Loucy (cell line): ENCODE measurements around the gene CDH8.
"Not testable (repeated sequence)": the region's sequence is repeated elsewhere in the genome, so short reads cannot be mapped to it uniquely, and the experiment has no call there.

Experiments used
- H2AFZ ChIP-seq: fragments of 200-600 bp; sonication (generic); 2 replicates; pipeline ENCODE4 v1.6.0; 2016; ENCODE audit warnings: antibody characterized with exemption, mild to moderate bottlenecking, low read length, moderate library complexity
- H3F3A ChIP-seq: fragments of 200-600 bp; 2 replicates; pipeline ENCODE4 v1.6.0; 2016; ENCODE audit warnings: antibody characterized with exemption, low read depth, mild to moderate bottlenecking
- H3K27me3 ChIP-seq: fragments of 200-600 bp; sonication (generic); 2 replicates; pipeline ENCODE4 v1.6.1; 2014; ENCODE audit warnings: low read length, mild to moderate bottlenecking; ENCODE audit not compliant: insufficient read depth, poor library complexity, severe bottlenecking
- H3K36me3 ChIP-seq: fragments of 200-600 bp; sonication (generic); 2 replicates; pipeline ENCODE4 v1.6.1; 2016; ENCODE audit warnings: low read length; ENCODE audit not compliant: insufficient read depth
- H3K4me1 ChIP-seq: fragments of 200-600 bp; sonication (generic); 2 replicates; pipeline ENCODE4 v1.5.1; 2014; ENCODE audit warnings: low read length, mild to moderate bottlenecking; ENCODE audit not compliant: insufficient read depth, poor library complexity, severe bottlenecking
- H3K4me2 ChIP-seq: fragments of 200-600 bp; sonication (generic); 2 replicates; pipeline ENCODE4 v1.6.0; 2014; ENCODE audit warnings: antibody characterized with exemption, low read length, low read depth, mild to moderate bottlenecking; ENCODE audit not compliant: poor library complexity, severe bottlenecking
- H3K4me3 ChIP-seq: fragments of 200-600 bp; sonication (generic); 2 replicates; pipeline ENCODE4 v1.5.1; 2014; ENCODE audit warnings: low read length, mild to moderate bottlenecking, mixed read lengths; ENCODE audit not compliant: poor library complexity, severe bottlenecking
- H3K79me2 ChIP-seq: fragments of 200-600 bp; sonication (generic); 2 replicates; pipeline ENCODE4 v1.6.1; 2014; ENCODE audit warnings: low read length; ENCODE audit not compliant: insufficient read depth
- H3K9ac ChIP-seq: fragments of 200-600 bp; sonication (generic); 2 replicates; pipeline ENCODE4 v1.6.0; 2014; ENCODE audit warnings: mild to moderate bottlenecking, low read depth, low read length, moderate library complexity; ENCODE audit not compliant: poor library complexity, severe bottlenecking
- H3K9me2 ChIP-seq: fragments of 200-600 bp; sonication (generic); replicated peaks from 2 replicates; pipeline ENCODE4 v1.6.1; 2016; ENCODE audit warnings: low read depth, low read length, mixed read lengths
- H3K9me3 ChIP-seq: fragments of 200-600 bp; sonication (generic); 2 replicates; pipeline ENCODE4 v1.6.1; 2014; ENCODE audit warnings: mild to moderate bottlenecking, antibody characterized with exemption, low read length, low read depth; ENCODE audit not compliant: insufficient read depth
- H4K20me1 ChIP-seq: fragments of 200-600 bp; sonication (generic); 2 replicates; pipeline ENCODE4 v1.6.0; 2014; ENCODE audit warnings: antibody characterized with exemption, low read length, mild to moderate bottlenecking; ENCODE audit not compliant: insufficient read depth, poor library complexity, severe bottlenecking
- EZH2phosphoT487 ChIP-seq: fragments of 200-600 bp; IDR thresholded peaks from 2 replicates; pipeline ENCODE4 v1.6.1; 2018; ENCODE audit warnings: antibody characterized with exemption, mild to moderate bottlenecking, moderate library complexity, borderline replicate concordance
- TF ChIP-seq, protein P1 (sequence below): fragments of 200-600 bp; sonication (generic); conservative IDR thresholded peaks from 2 replicates; pipeline ENCODE4 v1.5.1; 2014; ENCODE audit warnings: mild to moderate bottlenecking, antibody characterized with exemption, low read length

CDH8 gene

DNA sequence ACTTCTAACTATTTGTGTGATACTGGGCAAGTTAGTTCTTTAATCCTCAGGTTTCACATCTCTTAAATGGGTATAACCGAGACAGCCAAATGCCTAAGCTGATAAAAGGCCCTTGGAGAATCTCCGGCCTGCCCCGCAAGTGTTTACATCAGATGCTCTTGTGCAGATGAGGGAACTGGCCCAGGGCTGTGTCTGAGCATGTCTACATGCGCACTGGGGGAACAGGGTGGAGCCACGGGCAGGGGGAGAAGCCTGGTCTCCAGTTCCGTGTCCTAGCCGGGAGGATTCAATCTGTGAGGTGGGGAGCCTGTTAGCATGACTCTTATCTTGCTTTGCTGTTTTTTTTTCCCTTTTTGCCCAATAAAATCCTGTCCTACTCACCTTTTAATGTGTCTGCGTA lies 222.9 kb downstream of the CDH8 start:
- H3K4me1 ChIP-seq: no peaks in the 10 kb centered on the region

DNA sequence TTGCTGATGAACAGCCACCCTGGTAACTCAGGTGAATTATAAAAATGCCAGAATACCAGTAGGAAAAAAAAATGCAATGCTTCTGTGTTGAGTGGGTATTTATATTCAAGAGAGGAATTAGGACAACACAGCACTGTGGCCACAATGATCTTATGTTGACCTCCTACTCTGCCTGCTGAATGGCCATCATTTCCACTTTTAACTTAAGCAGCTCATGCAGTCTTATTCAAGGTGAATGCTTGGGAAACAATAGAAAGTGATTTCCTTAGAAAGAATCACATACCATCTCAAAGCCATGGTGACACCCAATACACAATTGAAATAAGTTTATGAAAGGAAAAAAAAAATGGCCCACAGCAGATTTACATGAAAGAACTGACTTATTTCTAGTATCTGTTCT lies 224.0 kb downstream of the CDH8 start:
- Histone ChIP-seq H4K20me1 (no peaks in the 10 kb centered on the region), H3K27me3 (no peaks in the 10 kb centered on the region), H3K79me2 (no peaks in the 10 kb centered on the region), H3K4me1 (no peaks in the 10 kb centered on the region), H3K4me3 (no peak overlapping the region), H2AFZ (no peak overlapping the region), H3K9ac (no peak overlapping the region), H3K9me3 (no peaks in the 10 kb centered on the region), H3K36me3 (no peaks in the 10 kb centered on the region), H3K4me2 (no peak overlapping the region), H3F3A (no peaks in the 10 kb centered on the region), H3K9me2 (no peaks in the 10 kb centered on the region)
- TF ChIP-seq, protein P1, sequence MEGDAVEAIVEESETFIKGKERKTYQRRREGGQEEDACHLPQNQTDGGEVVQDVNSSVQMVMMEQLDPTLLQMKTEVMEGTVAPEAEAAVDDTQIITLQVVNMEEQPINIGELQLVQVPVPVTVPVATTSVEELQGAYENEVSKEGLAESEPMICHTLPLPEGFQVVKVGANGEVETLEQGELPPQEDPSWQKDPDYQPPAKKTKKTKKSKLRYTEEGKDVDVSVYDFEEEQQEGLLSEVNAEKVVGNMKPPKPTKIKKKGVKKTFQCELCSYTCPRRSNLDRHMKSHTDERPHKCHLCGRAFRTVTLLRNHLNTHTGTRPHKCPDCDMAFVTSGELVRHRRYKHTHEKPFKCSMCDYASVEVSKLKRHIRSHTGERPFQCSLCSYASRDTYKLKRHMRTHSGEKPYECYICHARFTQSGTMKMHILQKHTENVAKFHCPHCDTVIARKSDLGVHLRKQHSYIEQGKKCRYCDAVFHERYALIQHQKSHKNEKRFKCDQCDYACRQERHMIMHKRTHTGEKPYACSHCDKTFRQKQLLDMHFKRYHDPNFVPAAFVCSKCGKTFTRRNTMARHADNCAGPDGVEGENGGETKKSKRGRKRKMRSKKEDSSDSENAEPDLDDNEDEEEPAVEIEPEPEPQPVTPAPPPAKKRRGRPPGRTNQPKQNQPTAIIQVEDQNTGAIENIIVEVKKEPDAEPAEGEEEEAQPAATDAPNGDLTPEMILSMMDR: no peak
- TF ChIP-seq EZH2phosphoT487: no peak

More for the DNA sequence above, 222.9 kb downstream of the CDH8 start:
- no peak overlapping the region for H2AFZ ChIP-seq
- no peaks in the 10 kb centered on the region for H3K27me3 ChIP-seq
- H3K36me3 ChIP-seq: no peaks in the 10 kb centered on the region
- no peak overlapping the region for H3K9ac ChIP-seq
- H3K9me2 ChIP-seq: no peaks in the 10 kb centered on the region
- no peaks in the 10 kb centered on the region for H3F3A ChIP-seq
- no peak overlapping the region for H3K4me2 ChIP-seq
- no peaks in the 10 kb centered on the region for H4K20me1 ChIP-seq
- H3K79me2 ChIP-seq: no peaks in the 10 kb centered on the region
- H3K9me3 ChIP-seq: no peaks in the 10 kb centered on the region
- TF ChIP-seq, protein P1: no peak
- TF ChIP-seq EZH2phosphoT487: no peak
- H3K4me3 ChIP-seq: no peak overlapping the region

DNA sequence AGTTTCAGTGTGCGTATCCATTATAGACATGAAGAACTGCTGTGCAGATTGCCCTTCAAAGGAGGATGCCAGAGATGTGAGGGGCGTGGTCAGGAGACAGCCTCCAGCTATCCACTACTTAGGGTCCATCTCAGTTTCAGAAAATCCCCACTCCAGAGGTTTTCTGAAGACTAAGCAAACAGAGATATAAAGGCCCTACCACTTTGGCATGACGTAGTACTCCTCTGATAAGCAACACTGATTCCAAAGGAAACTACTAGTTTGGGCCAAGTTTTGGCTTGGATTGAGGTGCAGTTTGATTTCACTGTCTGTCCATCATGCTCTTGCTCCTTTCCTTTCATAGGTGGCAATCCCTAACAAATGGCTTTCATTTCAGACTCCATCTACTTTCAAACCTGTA lies 228.7 kb downstream of the CDH8 start:
- Histone ChIP-seq H3K9ac (no peak overlapping the region), H3F3A (no peaks in the 10 kb centered on the region), H4K20me1 (no peaks in the 10 kb centered on the region), H3K4me1 (no peaks in the 10 kb centered on the region), H3K4me2 (no peak overlapping the region), H3K9me2 (no peaks in the 10 kb centered on the region), H2AFZ (no peak overlapping the region), H3K4me3 (no peak overlapping the region), H3K27me3 (no peaks in the 10 kb centered on the region), H3K79me2 (no peaks in the 10 kb centered on the region), H3K9me3 (no peaks in the 10 kb centered on the region), H3K36me3 (no peaks in the 10 kb centered on the region)
- TF ChIP-seq, protein P1: no peak
- no peak for TF ChIP-seq EZH2phosphoT487

DNA sequence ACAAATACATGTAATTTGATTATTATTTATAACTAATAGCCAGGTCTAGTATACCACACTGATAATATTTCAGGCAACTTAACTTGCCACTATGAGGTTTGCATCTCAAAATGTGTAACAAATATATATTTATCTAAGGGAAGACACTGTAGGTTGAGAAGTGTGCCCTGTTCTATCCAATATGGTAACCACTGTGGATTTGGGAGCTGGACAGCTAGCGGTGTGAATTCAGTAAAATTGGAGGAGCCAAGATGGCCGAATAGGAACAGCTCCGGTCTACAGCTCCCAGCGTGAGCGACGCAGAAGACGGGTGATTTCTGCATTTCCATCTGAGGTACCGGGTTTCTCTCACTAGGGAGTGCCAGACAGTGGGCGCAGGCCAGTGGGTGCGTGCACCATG lies 235.0 kb downstream of the CDH8 start:
- not testable (repeated sequence) for H3K36me3 ChIP-seq, H3K9me2 ChIP-seq, H3K4me3 ChIP-seq, H3K9ac ChIP-seq, H3K9me3 ChIP-seq, H3F3A ChIP-seq, H3K4me1 ChIP-seq, H3K4me2 ChIP-seq, H2AFZ ChIP-seq, H3K79me2 ChIP-seq, H4K20me1 ChIP-seq, H3K27me3 ChIP-seq
